T-helper 17 cell (primary cell): ENCODE data around the gene SCYL1. TPM values are rescaled to one million over a fixed set of nuclear protein-coding genes. Genes with fewer than 3 reads are reported as not detected.
A peak's percentile ranks its signal among the peaks of the same experiment; 100 is the strongest.
"Not testable (repeated sequence)": the region's sequence is repeated elsewhere in the genome, so short reads cannot be mapped to it uniquely, and the experiment has no call there.

Experiments
- ATAC-seq: fragments of 150-1000 bp; cut with Tn5 transposase; 2 replicates; pipeline ENCODE4 v1.10.0; 2021; ENCODE audit warnings: mild to moderate bottlenecking, moderate library complexity
- DNase-seq, 3 donors: peaks; one replicate each; pipeline versions ENCODE4 v3.0.0 to v3.0.0-alpha.2; 2020 to 2021
- H3K9me3 ChIP-seq: one replicate; pipeline ENCODE4 v1.7.0; 2013; ENCODE audit warnings: low read length, mild to moderate bottlenecking; ENCODE audit not compliant: control insufficient read depth, poor library complexity, severe bottlenecking
- H3K27ac Mint-ChIP-seq: one replicate; pipeline ENCODE4 v1.8.0; 2022; ENCODE audit warnings: mild to moderate bottlenecking, moderate library complexity, mixed read lengths
- H3K27me3 Mint-ChIP-seq: one replicate; pipeline ENCODE4 v1.8.0; 2022; ENCODE audit warnings: mixed read lengths
- H3K36me3 Mint-ChIP-seq: one replicate; pipeline ENCODE4 v1.8.0; 2022; ENCODE audit warnings: low read depth, mixed read lengths
- H3K4me1 Mint-ChIP-seq: one replicate; pipeline ENCODE4 v1.8.0; 2022; ENCODE audit warnings: mild to moderate bottlenecking, mixed read lengths
- H3K4me3 Mint-ChIP-seq: one replicate; pipeline ENCODE4 v1.8.0; 2022; ENCODE audit warnings: mild to moderate bottlenecking, moderate library complexity, mixed read lengths
- total RNA-seq, 4 donors: library from RNA in 2 of 4; stranded (reverse) in 2 of 4; gene quantifications; one replicate each; pipeline ENCODE4 v1.2.3 and lab custom pipeline; 2022 to 2026

SCYL1 gene
- total RNA-seq, 2 donors from 2014 or later: 56.6 to 61.7 TPM

DNA sequence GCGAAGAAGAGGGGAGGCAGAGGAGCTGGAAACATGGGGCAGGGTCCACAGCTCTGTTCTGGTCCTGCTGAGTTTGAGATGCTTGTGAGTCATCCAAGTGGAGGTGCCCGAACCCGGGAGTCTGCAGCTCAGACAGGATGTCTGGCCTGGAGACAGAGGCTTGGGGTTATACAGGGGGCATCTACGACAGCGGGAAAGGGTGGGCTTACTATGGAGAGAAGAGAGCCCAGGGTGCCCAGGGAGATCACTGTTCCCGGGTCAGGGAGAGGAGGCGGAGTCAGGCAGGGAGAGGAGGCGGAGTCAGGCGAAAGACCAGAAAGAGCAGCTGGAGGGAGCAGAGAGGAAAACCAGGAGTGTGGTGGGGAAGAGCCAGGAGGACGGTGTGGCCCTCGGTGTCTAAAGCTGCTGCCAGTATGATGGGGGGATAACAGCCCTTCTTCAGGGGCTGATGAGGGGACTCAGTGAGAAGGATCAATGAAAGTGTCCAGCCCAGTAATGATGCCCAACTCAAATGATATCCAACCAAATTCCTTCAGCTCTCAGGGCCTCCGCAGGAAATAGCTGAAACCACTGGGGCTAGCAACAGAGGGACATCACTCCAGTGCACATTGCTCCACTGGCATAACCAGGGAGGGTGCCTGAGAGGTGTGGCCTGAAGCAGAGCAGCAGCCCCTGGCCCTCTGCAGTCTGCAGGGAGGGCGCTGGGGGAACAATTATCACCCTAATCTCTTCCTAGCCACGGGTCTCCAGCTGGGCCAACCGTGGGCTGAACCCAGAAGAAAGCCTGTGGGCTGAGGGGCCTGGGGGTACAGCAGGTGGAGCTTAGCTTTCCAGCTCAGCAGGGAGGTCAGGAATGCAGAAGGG is 35.9 kb downstream of the SCYL1 start:
- Mint-ChIP-seq H3K4me1 (peaks cover 42% of the 10 kb centered on the region), H3K27me3 (no peaks in the 10 kb centered on the region), H3K27ac (peak overlapping the region; percentile 96), H3K4me3 (peak overlapping the region; percentile 49), H3K36me3 (no peaks in the 10 kb centered on the region)
- ATAC-seq (no peak), DNase-seq (no peak)
- no peaks in the 10 kb centered on the region for H3K9me3 ChIP-seq

DNA sequence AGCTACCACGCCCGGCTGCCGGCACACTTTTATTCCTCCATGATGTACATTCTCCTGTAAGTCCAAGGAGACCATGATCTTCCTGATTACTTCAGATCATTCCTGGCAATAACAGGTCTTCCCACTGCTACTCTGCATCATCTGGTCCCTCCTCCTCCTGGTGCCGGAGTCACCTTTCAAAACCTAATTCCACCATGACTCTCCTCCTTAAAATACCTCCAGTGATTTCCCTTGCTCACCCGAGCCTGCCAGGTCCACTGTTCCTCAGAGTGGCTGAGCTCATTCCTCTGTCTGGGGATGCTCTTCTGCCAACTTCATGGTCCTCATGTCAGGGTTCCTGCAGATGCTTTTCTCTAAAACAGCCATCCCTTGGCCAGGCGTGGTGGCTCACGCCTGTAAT is 37.1 kb downstream of the SCYL1 start:
- H3K4me3 Mint-ChIP-seq: peak overlapping the region; percentile 67
- no peaks in the 10 kb centered on the region for H3K27me3 Mint-ChIP-seq
- no peak for DNase-seq
- H3K4me1 Mint-ChIP-seq: peaks cover 37% of the 10 kb centered on the region
- no peak for ATAC-seq
- no peak overlapping the region for H3K27ac Mint-ChIP-seq
- H3K36me3 Mint-ChIP-seq: no peaks in the 10 kb centered on the region
- H3K9me3 ChIP-seq: no peaks in the 10 kb centered on the region

DNA sequence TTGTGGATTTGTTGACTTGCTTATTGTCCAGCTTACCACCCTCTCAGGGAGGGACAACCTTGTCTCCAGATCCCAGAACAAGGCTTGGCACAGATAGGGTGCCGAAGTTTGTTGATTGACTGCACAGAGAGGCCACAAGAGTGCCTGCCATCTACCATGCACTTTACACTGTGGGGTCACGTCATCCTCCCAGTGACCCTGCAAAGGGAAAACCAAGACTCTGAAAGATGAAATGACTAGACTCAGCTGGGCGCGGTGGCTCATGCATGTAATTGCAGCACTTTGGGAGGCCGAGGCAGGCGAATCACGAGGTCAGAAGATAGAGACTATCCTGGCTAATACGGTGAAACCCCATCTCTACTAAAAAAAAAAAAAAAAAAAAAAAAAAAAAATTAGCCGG is 37.9 kb downstream of the SCYL1 start:
- no peaks in the 10 kb centered on the region for H3K36me3 Mint-ChIP-seq
- no peaks in the 10 kb centered on the region for H3K27me3 Mint-ChIP-seq
- H3K9me3 ChIP-seq: no peaks in the 10 kb centered on the region
- no peak overlapping the region for H3K4me3 Mint-ChIP-seq
- peaks cover 32% of the 10 kb centered on the region for H3K4me1 Mint-ChIP-seq
- DNase-seq (no peak), ATAC-seq (no peak)
- H3K27ac Mint-ChIP-seq: no peak overlapping the region

DNA sequence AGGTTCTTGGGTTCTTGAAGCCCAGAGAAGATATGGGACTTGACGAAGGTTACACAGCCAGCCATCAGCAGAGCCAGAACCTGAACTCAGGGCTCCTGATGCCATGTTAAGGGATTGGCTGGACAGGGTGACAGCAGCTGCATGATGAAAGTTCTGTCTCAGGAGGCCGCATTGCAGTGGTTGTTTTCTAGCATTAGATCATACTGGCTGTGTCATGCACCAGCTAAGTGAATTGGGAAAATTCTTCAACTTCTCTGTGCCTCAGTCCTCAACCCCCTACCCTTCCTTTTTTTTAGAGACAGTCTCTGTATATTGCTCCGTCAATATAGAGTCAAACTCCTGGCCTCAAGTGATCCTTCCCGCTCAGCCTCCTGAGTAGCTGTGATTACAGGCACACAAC is 38.7 kb downstream of the SCYL1 start:
- H3K9me3 ChIP-seq: no peaks in the 10 kb centered on the region
- Mint-ChIP-seq H3K27ac (peak overlapping the region; percentile 99), H3K36me3 (no peaks in the 10 kb centered on the region), H3K27me3 (no peaks in the 10 kb centered on the region), H3K4me3 (no peak overlapping the region), H3K4me1 (peaks cover 36% of the 10 kb centered on the region)
- no peak for ATAC-seq
- no peak for DNase-seq

DNA sequence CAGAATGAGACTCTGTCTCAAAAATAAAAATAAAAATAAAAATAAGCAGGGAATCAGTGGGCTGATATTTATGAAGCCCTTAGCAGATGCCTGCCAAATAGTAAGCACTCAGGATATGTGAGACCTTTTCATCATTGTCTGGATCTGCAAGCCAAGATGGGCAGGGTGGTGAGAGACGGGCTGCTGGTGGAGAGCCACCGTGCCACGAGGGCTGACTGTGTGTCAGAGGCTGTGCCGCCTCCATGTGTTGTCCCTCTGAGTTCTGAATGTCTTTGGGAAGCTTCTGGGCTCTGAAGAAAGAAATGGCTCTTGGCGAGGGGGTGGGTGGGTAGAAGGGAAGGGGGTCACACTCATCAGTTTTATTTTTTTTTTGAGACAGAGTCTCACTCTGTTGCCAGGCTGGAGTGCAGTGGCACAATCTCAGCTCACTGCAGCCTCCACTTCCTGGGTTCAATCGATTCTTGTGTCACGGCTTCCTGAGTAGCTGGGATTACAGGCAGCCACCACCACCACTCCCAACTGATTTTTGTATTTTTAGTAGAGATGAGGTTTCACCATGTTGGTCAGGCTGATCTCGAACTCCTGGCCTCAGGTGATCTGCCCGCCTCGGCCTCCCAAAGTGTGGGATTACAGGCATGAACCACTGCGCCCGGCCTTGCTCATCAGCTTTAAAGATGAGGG is 40.1 kb downstream of the SCYL1 start:
- not testable (repeated sequence) for H3K36me3 Mint-ChIP-seq, ATAC-seq, DNase-seq, H3K9me3 ChIP-seq, H3K27me3 Mint-ChIP-seq
- H3K4me3 Mint-ChIP-seq: peak overlapping the region; percentile 75
- H3K4me1 Mint-ChIP-seq: peaks cover 44% of the 10 kb centered on the region
- peak overlapping the region; percentile 99 for H3K27ac Mint-ChIP-seq

DNA sequence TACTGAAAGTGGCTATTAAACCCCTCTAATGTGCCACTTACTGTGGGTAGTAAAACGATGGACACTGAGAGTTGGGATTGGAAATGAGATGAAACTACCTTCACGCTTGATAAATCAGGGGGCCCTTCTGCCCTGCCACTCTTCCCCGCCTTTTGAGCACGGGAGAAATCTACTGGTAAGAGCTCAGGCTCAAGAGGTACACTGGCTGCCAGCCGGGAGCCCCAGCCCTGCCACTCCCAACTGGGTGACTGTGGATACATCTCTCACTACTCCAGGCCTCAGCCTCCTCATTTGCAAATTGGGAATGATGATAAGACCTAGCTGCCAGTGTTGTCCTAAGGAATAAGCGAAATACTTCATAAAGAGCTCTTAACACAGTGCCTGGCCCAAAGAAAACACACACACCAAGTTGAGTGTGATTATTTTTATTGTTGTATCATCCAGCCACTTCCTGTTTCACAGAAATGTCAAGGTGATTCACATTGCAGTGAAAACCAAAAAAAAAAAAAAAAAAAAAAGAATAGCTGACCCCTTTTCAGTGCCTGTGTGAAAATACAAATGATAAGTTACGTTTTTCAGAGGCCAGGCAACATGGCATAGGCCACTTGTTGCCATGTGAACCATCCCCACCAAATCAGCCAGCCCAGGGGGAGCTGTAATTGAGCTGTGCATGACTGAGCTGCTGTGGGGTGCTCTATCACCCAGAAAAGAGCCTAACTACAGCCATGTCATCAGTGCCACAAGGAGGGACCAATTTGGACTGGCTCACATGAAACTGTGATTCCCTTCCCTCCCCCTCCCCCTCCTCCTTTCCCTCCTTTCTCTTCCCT is 41.0 kb downstream of the SCYL1 start:
- peak overlapping the region; percentile 99 for H3K27ac Mint-ChIP-seq
- peaks cover 45% of the 10 kb centered on the region for H3K4me1 Mint-ChIP-seq
- H3K27me3 Mint-ChIP-seq: no peaks in the 10 kb centered on the region
- no peaks in the 10 kb centered on the region for H3K9me3 ChIP-seq
- ATAC-seq (peak; percentile 18), DNase-seq (peak in 1 of 3 donors; percentile 46)
- peak overlapping the region; percentile 75 for H3K4me3 Mint-ChIP-seq
- H3K36me3 Mint-ChIP-seq: peaks cover 2% of the 10 kb centered on the region

DNA sequence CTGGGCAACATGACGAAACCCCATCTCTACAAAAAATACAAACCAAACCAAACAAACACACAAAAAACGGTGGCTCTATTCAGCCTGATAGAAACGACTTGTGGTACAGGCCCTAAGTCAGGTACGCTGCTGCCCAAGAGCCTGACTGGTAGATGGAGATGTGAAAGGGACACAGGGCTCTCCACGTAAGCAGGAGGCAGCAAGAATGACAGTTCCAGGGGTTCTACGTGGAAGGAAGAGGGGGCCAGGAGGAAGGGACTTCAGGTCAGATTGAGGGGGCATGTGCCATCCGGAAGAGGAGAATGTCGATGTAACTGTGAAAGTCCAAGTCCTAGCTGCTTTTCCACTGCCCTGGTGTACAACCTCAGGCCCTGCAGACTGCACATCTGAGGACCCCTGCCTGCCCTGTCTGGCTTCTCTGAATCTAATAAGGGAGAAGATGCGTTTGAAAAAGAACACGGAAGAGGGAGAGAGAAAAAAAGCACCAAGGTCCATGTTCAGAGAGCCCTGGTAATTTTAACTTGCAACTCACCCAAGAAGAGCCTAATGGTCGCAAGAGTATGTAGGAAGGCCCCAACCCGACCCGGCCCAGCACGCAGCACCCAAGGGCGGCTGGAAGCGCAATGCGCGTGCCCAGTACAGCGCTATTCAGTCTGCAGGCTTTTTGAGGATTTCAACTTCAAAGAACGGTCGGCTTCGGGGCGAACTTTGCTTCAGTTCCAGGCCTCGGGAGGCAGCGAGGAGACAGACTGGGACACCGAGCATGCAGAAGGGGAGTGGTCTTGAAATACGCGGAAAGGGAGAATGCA is 44.5 kb downstream of the SCYL1 start:
- peaks cover 58% of the 10 kb centered on the region for H3K4me1 Mint-ChIP-seq
- no peaks in the 10 kb centered on the region for H3K27me3 Mint-ChIP-seq
- peak overlapping the region; percentile 99 for H3K4me3 Mint-ChIP-seq
- no peaks in the 10 kb centered on the region for H3K9me3 ChIP-seq
- H3K27ac Mint-ChIP-seq: peak overlapping the region; percentile 99
- DNase-seq (no peak), ATAC-seq (peak; percentile 38)
- peaks cover 2% of the 10 kb centered on the region for H3K36me3 Mint-ChIP-seq

DNA sequence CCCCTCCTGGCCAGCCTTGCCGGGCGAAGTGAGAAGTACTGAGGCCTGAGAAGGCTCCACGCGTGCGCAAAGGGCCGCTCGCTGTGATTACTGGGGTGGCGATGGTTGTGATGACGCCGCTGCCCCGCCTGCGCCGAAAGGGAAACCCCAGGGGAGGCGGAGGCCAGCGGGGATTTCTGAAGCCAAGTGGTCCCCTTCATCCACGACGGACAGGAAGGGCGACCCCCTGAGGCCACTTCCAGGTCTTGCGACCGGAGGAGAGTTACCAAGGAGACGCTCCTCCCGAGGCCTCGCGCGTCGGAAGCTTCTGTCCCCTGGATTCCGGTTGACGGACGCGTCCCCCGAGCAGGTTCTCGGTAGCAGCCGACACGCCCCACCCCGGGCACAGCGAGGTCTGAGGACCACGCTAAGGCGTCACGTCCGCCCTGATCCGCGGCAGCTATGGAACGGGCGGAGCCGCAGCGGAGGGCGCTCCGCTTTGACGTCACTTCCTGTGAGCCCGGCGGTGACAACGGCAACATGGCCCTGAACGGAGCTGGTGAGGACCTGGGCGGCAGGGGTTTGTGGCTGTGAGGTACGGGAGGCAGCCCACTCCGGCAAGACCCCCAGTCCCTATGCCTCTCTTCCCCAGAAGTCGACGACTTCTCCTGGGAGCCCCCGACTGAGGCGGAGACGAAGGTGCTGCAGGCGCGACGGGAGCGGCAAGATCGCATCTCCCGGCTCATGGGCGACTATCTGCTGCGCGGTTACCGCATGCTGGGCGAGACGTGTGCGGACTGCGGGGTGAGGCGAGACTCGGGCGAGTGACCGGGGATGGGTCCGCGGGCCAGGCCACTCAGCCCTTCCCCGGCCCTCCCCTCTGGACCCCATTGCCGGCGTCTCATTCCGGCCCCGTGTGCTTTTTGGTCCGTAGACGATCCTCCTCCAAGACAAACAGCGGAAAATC is 45.4 kb downstream of the SCYL1 start, which contains the start of gene ZNRD2:
TSS of gene ZNRD2 (plus strand) at position 505 of the 946 bp plus-strand sequence. CDS start at position 520, 15 bp downstream.
- no peaks in the 10 kb centered on the region for H3K9me3 ChIP-seq
- H3K27me3 Mint-ChIP-seq: no peaks in the 10 kb centered on the region
- peaks cover 2% of the 10 kb centered on the region for H3K36me3 Mint-ChIP-seq
- peak; percentile 95 to 97 (median 95) for DNase-seq
- peak; percentile 76 for ATAC-seq
- peak within 1 kb of the TSS; percentile 99 for H3K27ac Mint-ChIP-seq
- H3K4me3 Mint-ChIP-seq: peak within 1 kb of the TSS; percentile 99
- H3K4me1 Mint-ChIP-seq: peaks cover 62% of the 10 kb centered on the region

DNA sequence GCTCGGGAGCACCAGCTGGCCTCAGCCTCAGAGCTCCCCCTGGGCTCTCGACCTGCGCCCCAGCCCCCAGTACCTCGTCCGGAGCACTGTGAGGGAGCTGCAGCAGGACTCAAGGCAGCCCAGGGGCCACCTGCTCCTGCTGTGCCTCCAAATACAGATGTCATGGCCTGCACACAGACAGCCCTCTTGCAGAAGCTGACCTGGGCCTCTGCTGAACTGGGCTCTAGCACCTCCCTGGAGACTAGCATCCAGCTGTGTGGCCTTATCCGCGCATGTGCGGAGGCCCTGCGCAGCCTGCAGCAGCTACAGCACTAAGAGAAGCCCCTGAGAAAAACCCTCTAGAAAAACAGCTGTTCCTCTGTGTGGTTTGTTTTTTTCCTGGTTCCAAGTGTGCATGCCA is 46.5 kb downstream of the SCYL1 start:
- DNase-seq (no peak), ATAC-seq (no peak)
- Mint-ChIP-seq H3K36me3 (peaks cover 2% of the 10 kb centered on the region), H3K27ac (peak overlapping the region; percentile 99), H3K4me3 (peak overlapping the region; percentile 99), H3K27me3 (no peaks in the 10 kb centered on the region), H3K4me1 (peaks cover 54% of the 10 kb centered on the region)
- no peaks in the 10 kb centered on the region for H3K9me3 ChIP-seq

DNA sequence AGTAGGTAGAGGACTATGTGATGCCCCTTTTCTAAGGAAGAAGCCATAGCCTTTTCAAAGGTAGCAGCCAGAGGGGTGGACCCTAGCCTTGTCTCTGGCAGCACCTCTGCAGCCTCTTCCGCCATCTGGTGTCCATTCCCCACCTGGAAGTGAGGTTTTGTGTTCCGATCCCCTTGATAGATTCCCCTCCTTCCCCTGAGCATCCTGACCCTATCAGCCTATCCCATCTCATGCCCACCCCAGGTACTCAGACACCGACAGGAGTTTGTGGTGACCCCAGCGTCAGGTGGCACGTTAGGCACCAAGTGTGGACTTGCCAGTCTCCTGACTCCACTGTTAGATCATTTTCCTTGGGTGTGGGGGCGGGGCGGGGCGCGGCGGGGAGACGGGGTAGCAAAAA is 47.1 kb downstream of the SCYL1 start:
- ATAC-seq (no peak), DNase-seq (no peak)
- Mint-ChIP-seq H3K36me3 (peaks cover 2% of the 10 kb centered on the region), H3K27ac (peak overlapping the region; percentile 99), H3K4me3 (peak overlapping the region; percentile 93), H3K27me3 (no peaks in the 10 kb centered on the region), H3K4me1 (peaks cover 55% of the 10 kb centered on the region)
- no peaks in the 10 kb centered on the region for H3K9me3 ChIP-seq

DNA sequence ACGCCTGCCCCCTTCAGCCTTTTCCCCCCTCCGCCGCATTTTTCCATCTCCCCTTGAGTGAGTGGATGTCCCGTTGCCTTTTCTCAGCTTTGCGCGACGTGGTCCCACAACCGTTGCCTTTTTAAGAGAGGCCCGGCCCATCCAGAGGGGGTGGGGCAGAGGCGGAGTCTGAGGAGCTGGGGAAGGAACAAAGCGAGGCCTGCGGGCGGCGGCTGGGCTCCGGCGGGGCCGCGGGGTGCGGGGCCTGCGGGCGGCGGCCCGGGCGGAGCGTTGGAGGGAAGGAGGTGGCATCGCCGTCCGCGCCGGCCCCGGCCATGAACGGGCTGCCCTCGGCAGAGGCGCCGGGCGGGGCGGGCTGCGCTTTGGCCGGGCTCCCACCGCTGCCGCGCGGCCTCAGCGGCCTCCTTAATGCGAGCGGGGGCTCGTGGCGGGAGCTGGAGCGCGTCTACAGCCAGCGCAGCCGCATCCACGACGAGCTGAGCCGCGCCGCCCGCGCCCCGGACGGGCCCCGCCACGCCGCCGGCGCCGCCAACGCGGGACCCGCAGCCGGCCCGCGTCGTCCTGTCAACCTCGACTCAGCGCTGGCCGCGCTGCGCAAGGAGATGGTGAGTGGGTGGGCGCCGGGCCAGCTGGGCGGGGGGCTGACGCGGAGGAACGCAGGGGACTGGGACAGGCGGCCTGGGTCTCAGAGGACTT is 47.6 kb downstream of the SCYL1 start, which contains the start of gene FAM89B:
TSS of gene FAM89B (plus strand) at position 183 of the 696 bp plus-strand sequence. CDS start at position 315, 132 bp downstream.
- Mint-ChIP-seq H3K4me3 (peak within 1 kb of the TSS; percentile 99), H3K27me3 (no peaks in the 10 kb centered on the region), H3K36me3 (peaks cover 2% of the 10 kb centered on the region), H3K4me1 (peaks cover 57% of the 10 kb centered on the region), H3K27ac (peak within 1 kb of the TSS; percentile 99)
- DNase-seq (peak; percentile 77 to 84 (median 80)), ATAC-seq (peak; percentile 34)
- H3K9me3 ChIP-seq: no peaks in the 10 kb centered on the region
